ENCODE measurements around the gene FBXL17.
"Not testable (repeated sequence)": the region's sequence is repeated elsewhere in the genome, so short reads cannot be mapped to it uniquely, and the experiment has no call there.

FBXL17 gene

GRCh38 chr5:108415726-108416125, 33.8 kb upstream of the FBXL17 start:
- TF ChIP-seq, protein P1, sequence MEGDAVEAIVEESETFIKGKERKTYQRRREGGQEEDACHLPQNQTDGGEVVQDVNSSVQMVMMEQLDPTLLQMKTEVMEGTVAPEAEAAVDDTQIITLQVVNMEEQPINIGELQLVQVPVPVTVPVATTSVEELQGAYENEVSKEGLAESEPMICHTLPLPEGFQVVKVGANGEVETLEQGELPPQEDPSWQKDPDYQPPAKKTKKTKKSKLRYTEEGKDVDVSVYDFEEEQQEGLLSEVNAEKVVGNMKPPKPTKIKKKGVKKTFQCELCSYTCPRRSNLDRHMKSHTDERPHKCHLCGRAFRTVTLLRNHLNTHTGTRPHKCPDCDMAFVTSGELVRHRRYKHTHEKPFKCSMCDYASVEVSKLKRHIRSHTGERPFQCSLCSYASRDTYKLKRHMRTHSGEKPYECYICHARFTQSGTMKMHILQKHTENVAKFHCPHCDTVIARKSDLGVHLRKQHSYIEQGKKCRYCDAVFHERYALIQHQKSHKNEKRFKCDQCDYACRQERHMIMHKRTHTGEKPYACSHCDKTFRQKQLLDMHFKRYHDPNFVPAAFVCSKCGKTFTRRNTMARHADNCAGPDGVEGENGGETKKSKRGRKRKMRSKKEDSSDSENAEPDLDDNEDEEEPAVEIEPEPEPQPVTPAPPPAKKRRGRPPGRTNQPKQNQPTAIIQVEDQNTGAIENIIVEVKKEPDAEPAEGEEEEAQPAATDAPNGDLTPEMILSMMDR (IDR thresholded peaks at IDR 0.05) = no peak
- TF ChIP-seq ZFX (IDR thresholded peaks at IDR 0.05; ENCODE audit: borderline replicate concordance) = no peak
- H3K27ac ChIP-seq = no peak overlapping the region

DNA sequence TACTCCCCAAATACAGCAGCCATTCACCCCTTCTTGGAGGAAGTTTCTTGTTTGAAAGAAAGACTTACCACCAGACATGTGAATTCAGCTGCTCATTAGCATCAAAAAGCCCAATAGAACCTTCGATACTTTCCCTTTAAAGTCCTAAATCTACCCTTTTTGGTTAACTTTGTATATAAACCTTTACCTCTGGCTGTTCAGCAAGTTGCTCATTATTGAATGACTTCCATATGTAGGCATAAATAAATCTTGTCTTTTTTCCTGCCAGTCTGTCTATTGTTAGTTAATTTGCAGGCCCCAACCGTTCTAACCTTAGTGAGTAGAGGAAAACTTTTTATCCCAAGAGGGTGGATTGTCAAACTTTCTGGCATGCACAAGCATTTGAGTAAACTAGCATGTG, 27.9 kb upstream of the FBXL17 start:
- no peak for TF ChIP-seq ZFX (IDR thresholded peaks at IDR 0.05; ENCODE audit: borderline replicate concordance)
- TF ChIP-seq, protein P1 (IDR thresholded peaks at IDR 0.05) = no peak
- no peak overlapping the region for H3K27ac ChIP-seq

DNA sequence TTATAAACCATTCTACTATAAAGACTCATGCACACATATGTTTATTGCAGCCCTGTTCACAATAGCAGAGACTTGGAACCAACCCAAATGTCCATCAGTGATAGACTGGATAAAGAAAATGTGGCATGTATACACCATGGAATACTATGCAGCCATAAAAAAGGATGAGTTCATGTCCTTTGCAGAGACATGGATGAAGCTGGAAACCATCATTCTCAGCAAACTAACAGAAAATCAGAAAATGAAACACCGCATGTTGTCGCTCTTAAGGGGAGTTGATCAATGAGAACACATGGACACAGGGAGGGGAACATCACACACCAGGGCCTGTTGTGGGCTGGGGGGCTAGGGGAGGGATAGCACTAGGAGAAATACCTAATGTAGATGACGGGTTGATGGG, 23.3 kb upstream of the FBXL17 start:
- not testable (repeated sequence) for H3K27ac ChIP-seq

DNA sequence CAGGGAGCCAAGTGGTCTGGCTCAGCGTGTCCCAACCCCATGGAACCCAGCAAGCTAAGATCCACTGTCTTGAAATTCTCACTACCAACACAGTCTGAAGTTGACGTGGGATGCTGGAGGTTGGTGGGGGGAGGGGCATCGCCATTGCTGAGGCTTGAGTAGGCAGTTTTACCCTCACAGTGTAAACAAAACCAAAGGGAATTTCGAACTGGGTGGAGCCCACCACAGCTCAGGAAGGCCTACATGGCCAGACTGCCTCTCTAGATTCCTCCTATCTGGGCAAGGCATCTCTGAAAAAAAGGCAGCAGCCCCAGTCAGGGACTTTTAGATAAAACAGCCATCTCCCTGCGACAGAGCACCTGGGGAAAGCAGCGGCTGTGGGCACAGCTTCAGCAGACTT, 17.1 kb upstream of the FBXL17 start:
- H3K27ac ChIP-seq = no peak overlapping the region
- TF ChIP-seq ZFX (IDR thresholded peaks at IDR 0.05; ENCODE audit: borderline replicate concordance) = no peak
- TF ChIP-seq, protein P1 (IDR thresholded peaks at IDR 0.05) = no peak

DNA sequence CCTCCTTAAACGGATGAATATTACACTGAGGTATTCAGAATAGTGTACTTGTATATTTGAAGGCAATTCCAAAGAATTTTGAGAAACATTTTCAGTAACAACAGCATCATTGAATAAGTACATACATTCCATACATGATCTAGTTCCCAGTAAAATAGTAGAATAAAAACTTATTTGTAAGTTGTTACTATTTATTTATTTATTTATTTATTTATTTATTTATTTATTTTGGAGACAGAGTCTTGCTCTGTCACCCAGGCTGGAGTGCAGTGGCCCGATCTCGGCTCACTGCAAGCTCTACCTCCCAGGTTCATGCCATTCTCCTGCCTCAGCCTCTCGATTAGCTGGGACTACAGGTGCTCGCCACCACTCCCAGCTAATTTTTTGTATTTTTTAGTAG, 14.9 kb upstream of the FBXL17 start:
- H3K27ac ChIP-seq = not testable (repeated sequence)

DNA sequence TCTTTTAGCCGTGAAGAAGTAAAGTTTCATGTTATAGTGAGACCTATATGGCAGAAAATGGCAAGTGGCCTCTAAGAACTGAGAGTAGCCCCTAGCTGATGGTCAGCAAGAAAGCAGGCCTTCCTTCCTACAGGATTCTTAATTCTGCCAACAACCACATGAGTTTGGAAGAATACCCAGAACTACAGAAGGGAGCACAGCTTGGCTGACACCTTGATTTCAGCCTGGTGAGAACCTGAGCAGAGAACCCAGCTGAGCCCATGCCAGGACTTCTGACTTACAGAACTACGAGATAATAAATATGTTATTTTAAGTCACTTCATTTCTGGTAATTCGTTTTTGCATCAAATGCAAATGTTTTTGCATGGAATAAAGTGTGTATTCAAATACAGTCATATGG, 5.9 kb upstream of the FBXL17 start:
- TF ChIP-seq, protein P1 (IDR thresholded peaks at IDR 0.05) = no peak
- no peak for TF ChIP-seq ZFX (IDR thresholded peaks at IDR 0.05; ENCODE audit: borderline replicate concordance)
- no peak overlapping the region for H3K27ac ChIP-seq

GRCh38 chr5:108386345-108387061, 4.6 kb upstream of the FBXL17 start:
- no peak overlapping the region for H3K27ac ChIP-seq
- TF ChIP-seq ZFX (IDR thresholded peaks at IDR 0.05; ENCODE audit: borderline replicate concordance) = no peak
- TF ChIP-seq, protein P1 (IDR thresholded peaks at IDR 0.05) = no peak

- no peak overlapping the region for H3K27ac ChIP-seq
- TF ChIP-seq, protein P1 (IDR thresholded peaks at IDR 0.05) = no peak
- no peak for TF ChIP-seq ZFX (IDR thresholded peaks at IDR 0.05; ENCODE audit: borderline replicate concordance)
These were observed 2.8 kb upstream of the FBXL17 start for GRCh38 chr5:108384741-108385140.

Data from 22Rv1 (cell line).